ENCODE data around the gene TMEM41A. TPM values are rescaled to one million over a fixed set of nuclear protein-coding genes. Genes with fewer than 3 reads are reported as not detected.
A peak's percentile ranks its signal among the peaks of the same experiment; 100 is the strongest.

The TMEM41A gene
- 12.3 TPM for polyA plus RNA-seq (2012; ENCODE audit: insufficient read depth, insufficient read length)

DNA sequence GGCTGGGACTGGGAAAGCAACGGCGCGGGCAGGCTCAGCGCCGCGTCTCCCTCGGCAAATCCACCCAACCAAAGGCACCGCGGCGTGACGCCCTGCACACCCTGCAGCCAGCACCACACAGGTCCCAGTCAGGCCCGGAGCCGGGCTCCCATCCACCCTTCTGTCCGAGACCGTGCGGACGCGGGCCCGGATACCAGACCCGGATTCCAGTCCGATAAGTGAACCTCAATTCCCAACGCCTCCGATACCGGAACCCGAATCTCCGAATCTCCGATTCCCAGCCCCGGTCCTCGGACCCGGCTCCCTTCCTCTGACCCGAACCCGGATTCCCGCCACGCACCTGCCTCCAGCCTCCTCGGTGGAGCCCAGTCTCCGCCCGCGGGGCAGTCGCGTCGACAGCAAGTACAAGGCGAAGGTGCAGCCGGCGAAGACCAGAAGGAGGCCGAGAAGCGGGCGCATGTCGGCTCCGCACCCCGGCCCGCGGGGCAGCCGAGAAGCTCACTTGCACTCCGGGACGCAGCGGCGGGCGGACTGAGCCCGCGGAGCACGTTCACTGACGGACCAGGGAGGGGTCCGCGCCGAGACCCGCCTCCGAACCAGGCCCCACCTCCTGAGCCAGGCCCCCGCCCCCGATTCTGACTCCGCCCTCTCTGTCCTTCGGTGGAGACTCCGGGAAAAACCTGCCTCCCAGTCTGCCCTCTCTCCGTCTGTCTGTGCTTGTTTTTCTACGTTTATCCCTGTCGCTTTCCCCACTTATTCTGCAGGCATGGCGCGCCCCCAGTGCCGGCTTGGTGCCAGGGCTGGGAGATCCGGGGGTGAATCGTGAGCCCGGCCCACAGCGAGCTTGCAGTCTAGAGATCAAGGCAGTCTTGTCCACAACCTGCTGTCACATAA is at the start of gene TMEM41A:
TMEM41A (minus strand) TSS at position 533 of the 894 bp plus-strand sequence; CDS start at position 459, 74 bp downstream.
- peak; percentile 72 for DNase-seq (ENCODE audit: low read depth, low spot score)
- peak within 1 kb of the TSS; percentile 89 for H3K4me3 ChIP-seq (ENCODE audit: low read length)

DNA sequence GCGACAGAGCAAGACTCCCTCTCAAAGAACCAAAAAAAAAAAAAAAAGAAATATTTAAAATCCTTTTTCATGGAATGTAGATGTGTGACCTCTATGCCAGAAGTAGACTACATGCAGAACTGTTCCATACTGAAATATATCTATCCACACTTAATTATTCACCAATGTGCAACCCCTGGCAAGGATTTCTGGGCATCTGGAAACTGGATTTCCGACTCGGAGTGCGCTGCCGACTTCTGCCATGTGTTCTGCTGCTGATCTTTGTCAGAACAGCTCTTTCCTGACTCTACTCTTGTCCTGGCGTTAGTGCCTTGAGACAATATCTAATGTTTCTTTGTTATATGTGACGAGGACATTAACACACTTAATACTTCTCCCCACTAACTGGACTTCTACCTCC is 41.9 kb upstream of the TMEM41A start:
- H3K4me3 ChIP-seq (ENCODE audit: low read length): no peak overlapping the region
- no peak for DNase-seq (ENCODE audit: low read depth, low spot score)

DNA sequence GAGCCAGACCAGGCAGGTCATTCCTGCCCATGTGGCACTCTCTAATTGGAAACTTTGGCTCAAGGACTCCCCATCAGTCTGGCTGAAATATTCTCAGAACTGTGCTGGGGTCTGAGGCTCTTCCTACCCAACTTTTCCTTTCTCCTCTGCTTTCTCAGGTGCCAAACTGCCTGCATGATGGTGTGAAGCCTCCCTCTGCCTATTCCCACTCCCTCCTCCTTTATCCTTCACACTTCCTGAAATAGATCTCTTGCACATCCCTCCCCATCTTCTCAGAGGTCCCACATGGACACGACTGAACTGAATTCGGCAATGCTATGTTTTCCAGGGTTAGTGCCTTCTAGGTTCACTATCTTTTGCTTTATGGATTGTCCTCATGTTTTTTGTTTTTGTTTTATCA is 41.1 kb upstream of the TMEM41A start:
- no peak for DNase-seq (ENCODE audit: low read depth, low spot score)
- H3K4me3 ChIP-seq (ENCODE audit: low read length): no peak overlapping the region

DNA sequence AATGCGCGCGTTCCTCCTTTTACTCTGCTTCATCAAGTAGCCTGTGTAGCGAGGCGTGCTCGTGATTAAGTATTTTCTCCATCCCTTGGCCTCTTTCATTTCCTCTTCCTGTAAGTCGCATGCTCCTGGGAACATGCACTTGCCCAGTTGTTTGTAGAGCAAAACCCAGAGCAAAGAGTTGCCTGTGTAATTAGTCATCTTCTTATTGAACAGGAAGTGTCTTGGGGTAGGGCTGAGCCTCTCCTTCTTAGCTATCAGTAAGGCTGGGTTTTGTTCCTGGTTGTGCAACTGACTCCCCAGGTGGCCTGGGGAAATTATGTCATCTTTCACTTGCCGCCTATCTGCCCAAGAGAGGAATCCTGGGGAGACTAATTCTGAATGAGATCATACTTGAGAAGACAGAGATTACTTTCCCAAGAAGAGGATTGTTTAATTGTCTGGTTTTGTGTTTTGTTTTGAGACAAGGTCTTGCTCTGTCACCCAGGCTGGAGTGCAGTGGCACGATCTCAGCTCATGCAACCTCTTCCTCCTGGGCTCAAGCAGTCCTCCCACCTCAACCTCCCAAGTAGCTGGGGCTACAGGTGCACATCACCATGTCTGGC is 38.6 kb upstream of the TMEM41A start:
- DNase-seq (ENCODE audit: low read depth, low spot score): peak; percentile 50
- H3K4me3 ChIP-seq (ENCODE audit: low read length): no peak overlapping the region

DNA sequence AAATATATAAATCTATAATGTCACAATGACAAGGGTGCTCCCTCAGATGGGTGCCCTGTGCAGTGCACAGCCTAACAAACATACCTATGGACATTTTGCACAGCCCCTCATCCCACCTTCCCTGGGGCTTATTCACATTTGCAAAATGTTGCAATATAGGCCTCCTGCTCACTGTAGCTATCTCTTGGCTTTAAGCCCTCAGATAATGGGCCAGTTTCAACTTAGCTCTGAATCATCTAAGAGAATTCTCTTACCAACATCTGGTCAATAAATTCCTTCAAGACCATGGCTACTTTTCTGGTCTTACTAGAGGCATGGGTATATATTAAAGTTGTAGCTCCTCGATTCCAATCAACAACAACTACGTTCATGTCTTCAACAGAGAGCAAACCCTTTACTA is 35.7 kb upstream of the TMEM41A start:
- DNase-seq (ENCODE audit: low read depth, low spot score): no peak
- H3K4me3 ChIP-seq (ENCODE audit: low read length): no peak overlapping the region

DNA sequence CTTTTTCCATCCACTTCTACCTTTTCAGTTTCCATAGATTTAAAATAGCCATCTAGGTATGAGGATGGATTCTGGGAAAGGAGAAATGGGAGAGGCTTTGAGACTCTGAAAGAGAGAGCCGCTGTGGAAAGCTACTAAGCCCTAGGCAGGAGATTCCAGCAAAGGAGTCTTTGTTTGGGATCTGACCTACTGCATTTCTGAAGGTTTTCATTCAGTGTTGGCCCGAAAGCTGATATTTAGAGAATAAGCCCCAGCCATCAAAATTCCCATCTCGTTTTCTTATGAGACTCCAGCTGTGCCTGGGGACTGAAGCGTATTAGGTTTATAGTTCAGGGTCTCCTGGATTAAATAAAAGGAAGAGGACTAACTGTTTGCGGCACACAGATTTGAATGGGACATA is 34.1 kb upstream of the TMEM41A start:
- DNase-seq (ENCODE audit: low read depth, low spot score): no peak
- no peak overlapping the region for H3K4me3 ChIP-seq (ENCODE audit: low read length)

DNA sequence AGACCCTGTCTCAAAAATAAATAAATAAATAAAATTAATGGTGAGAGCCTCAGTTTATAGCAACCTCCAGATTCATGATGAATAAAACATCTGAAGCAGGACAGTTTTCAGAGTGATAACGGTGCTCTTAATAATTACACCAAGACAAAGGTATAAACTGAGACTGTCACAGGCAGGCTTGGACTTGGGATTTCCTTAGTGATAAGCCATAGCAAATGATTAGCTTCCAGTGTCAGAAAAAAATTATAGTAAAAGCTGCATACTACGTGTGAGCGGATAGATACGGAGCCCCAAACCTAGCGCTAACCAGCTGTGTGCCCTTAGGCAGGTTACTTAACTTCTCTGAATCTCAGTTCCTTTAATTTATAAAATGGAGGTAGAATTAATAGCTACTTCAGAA is 32.0 kb upstream of the TMEM41A start:
- no peak for DNase-seq (ENCODE audit: low read depth, low spot score)
- H3K4me3 ChIP-seq (ENCODE audit: low read length): no peak overlapping the region

DNA sequence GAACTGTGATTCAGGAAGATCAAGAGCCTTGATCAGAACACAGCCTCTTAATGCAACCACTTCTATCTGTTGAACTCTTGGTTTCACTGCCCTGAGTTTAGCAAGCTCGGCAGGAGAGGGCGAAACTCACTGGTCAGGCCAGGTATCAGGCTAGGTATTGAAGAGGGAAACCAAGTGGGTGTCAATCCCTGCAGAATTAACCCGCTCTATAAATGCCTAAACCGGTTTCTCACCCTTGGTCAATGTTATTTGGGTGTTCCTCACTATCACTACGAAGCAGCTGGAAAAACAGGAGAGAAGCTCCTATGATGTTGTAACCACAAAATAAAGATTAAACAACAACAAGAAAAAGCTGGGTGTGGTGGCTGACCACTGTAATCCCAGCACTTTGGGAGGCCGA is 29.7 kb upstream of the TMEM41A start:
- no peak overlapping the region for H3K4me3 ChIP-seq (ENCODE audit: low read length)
- DNase-seq (ENCODE audit: low read depth, low spot score): no peak

DNA sequence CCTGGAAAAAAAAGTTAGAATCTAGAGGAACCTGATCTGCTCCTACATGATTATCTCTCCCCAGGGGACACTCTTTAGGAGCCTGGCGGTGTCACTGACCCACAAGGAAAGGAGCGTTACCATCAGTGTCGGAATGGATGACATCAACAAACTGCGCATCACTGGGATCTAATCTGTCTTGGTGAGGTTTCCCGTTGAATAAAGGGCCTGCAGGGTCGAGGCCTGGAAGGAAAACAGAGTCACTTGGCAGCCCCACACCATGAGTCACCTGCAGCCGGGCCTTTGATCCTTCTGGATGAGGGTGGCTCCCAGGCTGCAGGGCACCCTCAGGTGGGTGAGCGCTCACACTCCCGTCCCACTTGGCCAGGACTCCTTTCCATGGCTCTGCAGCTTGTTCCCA is 28.5 kb upstream of the TMEM41A start:
- no peak for DNase-seq (ENCODE audit: low read depth, low spot score)
- H3K4me3 ChIP-seq (ENCODE audit: low read length): no peak overlapping the region

DNA sequence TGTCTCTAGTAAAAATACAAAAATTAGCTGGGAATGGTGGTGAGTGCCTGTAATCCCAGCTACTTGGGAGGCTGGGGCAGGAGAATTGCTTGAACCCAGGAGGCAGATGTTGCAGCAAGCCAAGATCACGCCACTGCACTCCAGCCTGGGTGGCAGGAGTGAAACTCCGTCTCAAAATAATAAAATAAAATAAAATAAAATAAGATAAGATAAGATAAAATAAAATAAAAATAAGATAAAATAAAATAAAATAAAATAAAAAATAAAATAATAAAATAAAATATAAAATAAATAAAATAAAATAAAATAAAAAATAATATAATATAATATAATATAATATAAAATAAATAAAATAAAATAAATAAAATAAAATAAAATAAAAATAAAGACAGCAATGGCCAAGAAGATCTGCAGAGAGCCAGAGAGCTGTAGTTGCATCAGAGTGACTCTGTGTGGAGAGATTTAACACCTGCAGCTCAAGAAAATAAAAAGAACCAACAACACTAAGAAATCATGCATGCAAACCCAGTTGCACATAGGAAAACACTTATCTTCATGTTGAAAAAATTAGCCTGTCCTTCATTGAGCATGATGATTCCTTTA is 27.6 kb upstream of the TMEM41A start:
- DNase-seq (ENCODE audit: low read depth, low spot score): no peak
- no peak overlapping the region for H3K4me3 ChIP-seq (ENCODE audit: low read length)

DNA sequence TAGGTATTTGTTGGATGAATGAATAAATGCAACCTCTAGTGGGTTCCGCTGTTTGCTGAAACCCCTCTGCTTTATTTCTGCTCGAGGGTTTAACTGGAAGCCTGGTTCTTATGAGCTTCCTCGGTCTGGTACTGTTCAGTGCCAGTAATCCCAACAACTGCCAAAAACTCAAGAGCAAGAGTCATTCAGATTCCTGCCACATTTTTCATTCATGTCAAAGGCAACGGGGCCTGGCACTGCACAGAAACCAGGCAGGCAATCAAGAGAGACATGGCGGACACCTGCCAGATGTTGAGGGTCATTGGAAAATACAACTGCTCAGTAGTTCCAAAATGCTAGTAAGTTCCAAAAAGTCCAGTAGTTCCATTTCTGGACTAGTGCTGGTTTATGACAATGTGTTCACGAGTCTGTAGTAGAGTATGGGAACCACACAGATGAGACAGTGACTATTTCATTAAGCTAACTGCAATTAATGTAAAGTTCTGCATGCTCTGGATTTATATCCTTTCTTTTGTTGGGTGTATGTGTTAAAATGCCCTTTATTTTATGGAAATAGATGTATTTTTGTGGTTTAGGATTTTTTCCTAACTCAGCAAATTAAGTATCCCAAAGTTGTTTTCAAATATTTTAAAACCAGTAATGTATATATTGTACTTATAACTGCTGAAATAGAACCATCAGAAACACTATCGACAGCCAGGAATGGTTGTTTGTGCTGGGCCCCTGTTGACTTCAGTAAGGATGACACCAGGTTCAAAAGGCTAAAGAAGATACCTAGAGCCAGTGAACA is 22.7 kb upstream of the TMEM41A start:
- no peak for DNase-seq (ENCODE audit: low read depth, low spot score)
- H3K4me3 ChIP-seq (ENCODE audit: low read length): no peak overlapping the region

DNA sequence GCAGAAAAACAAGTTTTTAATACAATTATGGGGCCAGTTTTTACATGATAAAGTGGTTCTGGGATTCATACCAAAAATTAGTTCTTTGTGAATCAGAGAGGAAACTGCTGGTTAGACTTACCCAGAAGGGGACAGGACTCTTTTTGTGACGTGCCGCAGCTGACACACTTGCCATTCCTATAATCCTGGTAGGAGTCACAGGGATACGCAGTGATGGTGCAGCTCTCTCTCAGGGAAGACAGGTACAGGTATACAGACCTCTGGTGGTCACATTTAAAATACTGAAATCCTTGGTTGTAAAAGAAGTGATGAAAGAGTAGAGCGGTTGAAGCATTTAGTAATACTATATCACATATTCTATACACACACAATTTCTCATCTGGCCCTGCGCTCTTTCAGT is 20.2 kb upstream of the TMEM41A start:
- no peak for DNase-seq (ENCODE audit: low read depth, low spot score)
- no peak overlapping the region for H3K4me3 ChIP-seq (ENCODE audit: low read length)

DNA sequence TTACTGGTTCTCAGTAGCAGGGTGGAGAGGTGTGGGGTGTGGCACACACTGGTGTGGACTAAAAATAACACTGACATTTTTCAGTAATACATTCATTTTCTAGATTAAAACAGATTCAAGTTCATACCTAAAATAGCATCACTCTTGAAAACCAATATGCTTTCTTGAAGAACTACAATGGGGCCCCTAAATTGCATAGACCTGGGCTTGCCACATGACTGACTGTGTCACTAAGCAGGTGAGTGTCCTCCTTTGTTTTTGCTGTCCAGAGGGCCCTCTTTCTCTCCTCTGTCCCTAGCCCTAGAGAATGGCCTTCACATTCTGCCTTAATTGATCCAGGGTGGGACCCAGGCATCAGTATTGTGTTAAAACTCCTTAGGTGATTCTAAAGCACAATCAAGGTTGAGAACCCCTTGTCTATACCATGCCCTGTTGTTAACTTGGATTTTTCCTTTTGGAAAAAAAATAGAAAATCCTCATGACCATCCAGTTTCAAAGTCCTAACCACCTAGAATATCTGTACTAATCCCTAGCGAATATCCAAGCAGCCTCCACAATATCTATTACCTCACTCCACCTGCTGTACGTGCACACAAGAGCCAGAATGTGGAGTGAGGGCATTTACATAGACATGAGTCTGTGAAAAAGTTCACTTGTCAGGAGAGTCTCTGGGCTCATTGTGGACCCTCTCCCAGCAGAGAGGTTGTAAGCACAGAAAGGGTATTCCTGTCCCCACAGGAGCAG is 18.7 kb upstream of the TMEM41A start:
- H3K4me3 ChIP-seq (ENCODE audit: low read length): no peak overlapping the region
- no peak for DNase-seq (ENCODE audit: low read depth, low spot score)

DNA sequence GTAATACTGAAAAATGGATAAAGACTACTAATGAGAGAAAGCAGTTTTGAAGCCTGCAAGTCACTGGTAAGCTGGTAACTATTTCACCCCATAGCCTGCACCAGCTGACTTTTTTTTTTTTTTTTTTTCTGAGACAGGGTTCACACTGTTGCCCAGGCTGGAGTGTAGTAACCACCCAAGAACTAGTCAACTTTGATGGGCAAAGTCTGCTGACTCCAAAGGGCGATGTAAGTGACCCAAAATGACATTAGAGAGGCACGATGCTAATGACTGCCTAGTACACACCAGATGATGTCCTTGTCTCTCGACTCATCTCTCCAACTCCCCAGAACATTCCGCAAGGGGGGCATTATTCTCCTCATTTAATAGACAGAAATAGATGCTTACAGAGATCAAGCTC is 12.9 kb upstream of the TMEM41A start:
- no peak for DNase-seq (ENCODE audit: low read depth, low spot score)
- no peak overlapping the region for H3K4me3 ChIP-seq (ENCODE audit: low read length)

DNA sequence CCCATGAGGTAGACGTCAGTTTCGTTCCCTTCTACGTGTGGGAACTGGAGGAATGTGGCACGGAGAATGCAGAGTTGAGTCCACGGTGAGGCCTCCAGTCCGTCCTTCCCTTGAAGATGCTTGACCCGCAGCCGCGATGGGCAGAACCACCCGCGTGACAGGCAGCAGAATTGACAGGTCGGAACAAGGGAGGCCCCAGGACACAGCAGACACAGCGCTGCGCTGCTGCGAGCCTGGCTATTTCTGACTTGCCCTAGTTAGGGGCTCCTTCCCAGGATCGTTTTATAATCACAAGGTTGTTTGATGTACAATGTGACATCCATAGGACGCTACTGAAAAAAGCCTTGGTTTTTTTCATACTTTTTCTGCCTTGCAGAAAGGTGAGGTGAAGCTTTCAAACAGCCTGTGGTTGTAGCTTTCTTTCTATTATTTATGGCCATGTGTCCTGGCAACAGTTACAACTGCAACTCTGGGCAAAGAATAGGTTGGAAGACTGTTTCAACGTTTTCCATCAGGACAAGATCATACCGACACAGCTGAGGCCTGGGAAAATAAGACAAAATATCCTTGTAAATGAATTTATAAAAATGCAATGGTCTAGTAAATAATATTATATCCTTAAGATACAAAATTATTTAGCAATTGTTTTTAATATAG is 9.6 kb upstream of the TMEM41A start:
- DNase-seq (ENCODE audit: low read depth, low spot score): no peak
- H3K4me3 ChIP-seq (ENCODE audit: low read length): no peak overlapping the region

DNA sequence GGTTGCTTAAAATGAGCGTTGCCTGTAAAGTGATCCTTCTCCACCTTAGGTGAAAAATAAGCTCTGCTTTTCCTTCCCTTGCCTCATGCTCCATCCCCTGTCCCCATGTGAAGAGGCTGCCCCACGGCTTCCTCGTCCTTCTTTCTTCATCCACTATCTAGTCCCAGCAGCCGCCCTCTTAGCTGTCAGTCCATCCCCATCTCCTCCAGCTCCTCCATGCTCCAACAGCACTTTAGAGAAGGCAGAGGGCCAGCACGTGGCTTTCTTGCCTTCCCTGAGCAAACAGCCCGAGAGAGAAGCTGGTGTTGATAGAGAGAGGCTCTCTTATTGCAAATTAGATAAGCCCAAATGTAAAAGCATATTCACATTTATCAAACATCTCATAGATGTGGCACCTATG is 9.0 kb upstream of the TMEM41A start:
- DNase-seq (ENCODE audit: low read depth, low spot score): no peak
- no peak overlapping the region for H3K4me3 ChIP-seq (ENCODE audit: low read length)

DNA sequence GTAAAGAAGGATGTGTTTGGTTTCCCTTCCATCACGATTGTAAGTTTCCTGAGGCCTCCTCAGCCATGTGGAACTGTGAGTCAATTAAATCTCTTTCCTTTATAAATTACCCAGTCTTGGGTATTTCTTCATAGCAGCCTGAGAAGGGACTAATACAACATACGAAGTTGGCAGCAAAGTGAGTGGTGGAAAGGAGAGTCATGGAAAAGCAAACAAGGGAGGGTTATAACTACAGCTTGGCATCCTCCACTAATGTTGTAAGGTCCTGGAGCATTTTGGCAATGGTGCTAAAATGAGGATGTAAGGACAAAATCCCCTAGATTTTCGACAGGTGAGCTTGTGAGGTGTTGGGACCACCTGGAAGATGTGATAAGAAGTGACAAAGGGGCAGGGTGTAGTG is 5.8 kb upstream of the TMEM41A start:
- no peak for DNase-seq (ENCODE audit: low read depth, low spot score)
- H3K4me3 ChIP-seq (ENCODE audit: low read length): no peak overlapping the region

DNA sequence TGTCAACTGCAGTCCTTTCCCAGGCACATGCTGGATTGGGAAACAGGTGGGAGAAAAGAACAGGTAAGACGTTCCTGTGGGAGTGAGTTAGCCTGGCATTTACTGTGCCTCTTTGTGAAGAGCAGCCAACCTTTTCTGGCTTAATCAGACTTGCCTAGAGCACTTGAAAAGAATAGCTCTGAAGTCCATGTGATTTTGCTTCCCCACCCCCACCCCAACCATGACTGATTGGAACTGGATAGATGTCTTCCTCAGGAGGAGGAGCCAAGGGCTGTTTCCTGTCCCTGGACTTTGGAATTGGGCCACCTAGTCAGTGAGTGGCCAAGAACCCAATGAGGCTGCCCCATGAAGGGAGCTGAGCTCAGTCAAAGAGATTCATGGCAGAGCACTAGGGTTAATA is 4.7 kb upstream of the TMEM41A start:
- DNase-seq (ENCODE audit: low read depth, low spot score): no peak
- H3K4me3 ChIP-seq (ENCODE audit: low read length): no peak overlapping the region
